RWPE1 (cell line): ENCODE results near the gene HOPX.

Experiments
- CTCF ChIA-PET: fragments of 350-600 bp; sonication (Branson Sonifier 250); formaldehyde crosslinking; extraction: SDS; loops from one replicate; lab custom pipeline; 2021; lab: Yijun Ruan, JAX
- POLR2A ChIA-PET: fragments of 400-600 bp; formaldehyde crosslinking; extraction: SDS; loops from one replicate; lab custom pipeline; 2020; ENCODE audit warnings: antibody characterized with exemption; ENCODE audit not compliant: low non-redundant PET; lab: Yijun Ruan, JAX
- DNase-seq: peaks from one replicate; pipeline ENCODE4 v3.0.0; 2012; ENCODE audit warnings: low spot score
- H3K27ac ChIP-seq: fragments of 450-650 bp; 2 replicates; pipeline ENCODE4 v1.5.1; 2017
- TF ChIP-seq, protein P1 (sequence below): fragments of 450-650 bp; conservative IDR thresholded peaks from 2 replicates; pipeline ENCODE4 v1.5.1; 2017; ENCODE audit warnings: low read depth, mild to moderate bottlenecking

The HOPX gene

DNA sequence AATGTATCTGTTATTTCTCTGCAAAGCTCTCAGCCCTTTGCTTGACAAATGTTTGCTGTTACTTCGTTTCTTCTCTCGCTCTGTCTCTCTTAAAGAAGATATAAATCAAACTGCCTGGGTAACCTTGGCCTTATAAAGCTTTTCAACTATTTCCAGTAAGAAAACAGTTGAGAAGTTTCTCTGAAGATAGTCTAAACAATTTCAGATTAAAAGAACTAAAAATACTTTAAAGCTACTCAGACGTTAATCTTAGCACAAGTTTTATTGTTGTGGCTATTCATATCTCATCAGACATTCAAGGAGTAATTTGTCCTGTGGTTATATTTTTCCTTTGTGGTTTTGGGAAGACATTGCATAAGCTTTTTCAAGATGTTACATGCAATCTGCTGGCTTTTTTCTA, 22.6 kb downstream of the HOPX start:
- POLR2A ChIA-PET, result no interaction called here
- CTCF ChIA-PET, result interaction anchor here (0.7 to 1.1 kb wide), 2 partner anchors 52 to 114 kb away, joined by 3 to 4 read pairs; no protein-coding TSS in a partner anchor
- no peak overlapping the region for H3K27ac ChIP-seq
- TF ChIP-seq, protein P1, sequence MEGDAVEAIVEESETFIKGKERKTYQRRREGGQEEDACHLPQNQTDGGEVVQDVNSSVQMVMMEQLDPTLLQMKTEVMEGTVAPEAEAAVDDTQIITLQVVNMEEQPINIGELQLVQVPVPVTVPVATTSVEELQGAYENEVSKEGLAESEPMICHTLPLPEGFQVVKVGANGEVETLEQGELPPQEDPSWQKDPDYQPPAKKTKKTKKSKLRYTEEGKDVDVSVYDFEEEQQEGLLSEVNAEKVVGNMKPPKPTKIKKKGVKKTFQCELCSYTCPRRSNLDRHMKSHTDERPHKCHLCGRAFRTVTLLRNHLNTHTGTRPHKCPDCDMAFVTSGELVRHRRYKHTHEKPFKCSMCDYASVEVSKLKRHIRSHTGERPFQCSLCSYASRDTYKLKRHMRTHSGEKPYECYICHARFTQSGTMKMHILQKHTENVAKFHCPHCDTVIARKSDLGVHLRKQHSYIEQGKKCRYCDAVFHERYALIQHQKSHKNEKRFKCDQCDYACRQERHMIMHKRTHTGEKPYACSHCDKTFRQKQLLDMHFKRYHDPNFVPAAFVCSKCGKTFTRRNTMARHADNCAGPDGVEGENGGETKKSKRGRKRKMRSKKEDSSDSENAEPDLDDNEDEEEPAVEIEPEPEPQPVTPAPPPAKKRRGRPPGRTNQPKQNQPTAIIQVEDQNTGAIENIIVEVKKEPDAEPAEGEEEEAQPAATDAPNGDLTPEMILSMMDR, result no peak
- DNase-seq, result no peak

- TF ChIP-seq, protein P1, result no peak
- POLR2A ChIA-PET, result no interaction called here
- CTCF ChIA-PET, result no interaction called here
- no peak overlapping the region for H3K27ac ChIP-seq
- DNase-seq, result no peak
Measured at GRCh38 chr4:56657818-56658217, 23.3 kb downstream of the HOPX start.

DNA sequence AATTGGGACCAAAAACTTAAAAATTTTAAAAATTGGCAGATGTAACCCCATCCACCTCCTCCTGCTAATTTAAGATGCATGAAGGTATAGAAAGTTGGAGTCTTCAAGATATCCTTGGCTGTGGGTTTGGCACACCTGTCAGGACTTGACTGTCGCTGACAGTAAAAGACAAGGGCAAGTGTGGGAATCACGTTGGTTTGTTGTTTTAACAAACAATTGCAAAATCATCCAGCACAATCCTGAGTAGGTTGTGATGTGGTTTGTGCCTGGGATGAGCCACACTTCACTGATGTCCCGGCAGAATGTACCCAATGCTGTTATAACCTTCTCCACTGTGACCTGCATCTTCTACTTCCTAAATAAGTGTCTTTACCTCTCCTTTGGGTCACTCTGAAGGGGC, 24.0 kb downstream of the HOPX start:
- TF ChIP-seq, protein P1, result no peak
- CTCF ChIA-PET, result no interaction called here

GRCh38 chr4:56656346-56656643, 24.8 kb downstream of the HOPX start:
- POLR2A ChIA-PET, result no interaction called here
- DNase-seq, result no peak
- CTCF ChIA-PET, result no interaction called here
- H3K27ac ChIP-seq, result peak overlapping the region; percentile 76
- TF ChIP-seq, protein P1, result peak; percentile 74

More for the DNA sequence above, 24.0 kb downstream of the HOPX start:
- DNase-seq, result no peak
- H3K27ac ChIP-seq, result no peak overlapping the region
- POLR2A ChIA-PET, result no interaction called here

DNA sequence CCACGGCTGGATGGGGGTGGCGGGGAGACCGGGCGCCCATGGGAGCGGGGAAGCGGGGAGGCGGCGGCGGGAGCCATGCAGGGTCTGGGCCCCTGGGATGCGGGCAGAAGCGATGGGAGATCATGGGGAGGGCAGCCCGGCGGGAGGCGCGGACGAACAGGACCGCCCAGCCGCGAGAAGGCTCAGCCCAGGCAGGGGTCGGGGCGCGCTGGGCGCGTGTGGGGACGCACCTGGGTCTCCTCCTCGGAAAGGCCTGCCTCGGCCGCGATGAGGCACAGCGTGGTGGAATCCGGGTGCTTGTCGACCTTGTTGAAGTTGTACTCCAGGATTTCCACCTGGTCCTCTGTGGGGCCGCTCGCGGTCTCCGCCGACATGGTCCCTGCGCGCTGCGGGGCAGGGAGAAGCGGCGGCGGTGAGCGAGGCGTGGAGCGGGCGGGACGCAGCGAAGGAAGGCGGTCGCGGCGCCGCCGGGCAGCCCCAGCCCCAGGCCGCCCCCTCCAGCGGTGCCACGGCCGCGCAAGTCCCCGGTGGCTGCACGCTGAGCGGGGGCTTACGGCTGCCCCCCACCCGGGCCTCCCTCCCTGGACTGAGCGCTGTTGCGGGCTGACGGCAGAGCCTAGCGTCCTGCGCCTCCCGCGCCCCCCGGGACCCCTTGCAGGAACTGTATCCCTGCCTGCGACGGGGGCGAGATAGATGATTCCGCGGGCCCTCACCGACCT, 25.3 kb downstream of the HOPX start:
- H3K27ac ChIP-seq, result peak overlapping the region; percentile 76
- TF ChIP-seq, protein P1, result no peak
- DNase-seq, result peak; percentile 23
- ChIA-PET POLR2A (no interaction called here), CTCF (interaction anchor here (0.6 to 1.2 kb wide), 2 partner anchors 14 to 96 kb away, joined by 3 to 5 read pairs; no protein-coding TSS in a partner anchor)

DNA sequence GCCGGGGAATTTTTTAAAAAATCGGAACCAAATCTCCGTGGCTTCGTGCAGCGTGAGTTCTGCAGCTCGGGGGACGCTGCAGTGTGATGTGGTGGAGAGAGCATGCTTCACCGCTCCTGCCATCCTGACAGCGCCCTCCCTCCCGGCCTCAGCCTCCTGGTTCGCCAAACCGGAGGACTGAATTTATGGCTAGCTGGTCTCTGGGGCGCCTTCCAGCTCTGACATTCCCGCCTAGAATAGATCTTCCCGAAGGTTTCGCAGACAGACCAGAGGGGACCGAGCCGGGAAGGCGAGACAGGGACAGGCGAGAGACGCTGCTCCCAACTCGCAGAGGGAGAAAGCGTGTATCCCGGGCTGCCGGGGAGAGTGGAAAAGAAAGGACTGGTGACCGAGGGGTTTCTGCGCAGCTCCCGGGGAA, 25.9 kb downstream of the HOPX start:
- POLR2A ChIA-PET, result no interaction called here
- CTCF ChIA-PET, result interaction anchor here (0.6 to 1.2 kb wide), 2 partner anchors 14 to 95 kb away, joined by 3 to 5 read pairs; no protein-coding TSS in a partner anchor
- peak overlapping the region; percentile 76 for H3K27ac ChIP-seq
- peak; percentile 20 for DNase-seq
- TF ChIP-seq, protein P1, result no peak
